ENCODE measurements around the gene TMEM248. TPM values are rescaled to one million over a fixed set of nuclear protein-coding genes. Genes with fewer than 3 reads are reported as not detected.
"Not testable (repeated sequence)": the region's sequence is repeated elsewhere in the genome, so short reads cannot be mapped to it uniquely, and the experiment has no call there.

Gene TMEM248
- total and polyA plus RNA-seq, 12 donors, result 16.6 to 161 (median 108) TPM

DNA sequence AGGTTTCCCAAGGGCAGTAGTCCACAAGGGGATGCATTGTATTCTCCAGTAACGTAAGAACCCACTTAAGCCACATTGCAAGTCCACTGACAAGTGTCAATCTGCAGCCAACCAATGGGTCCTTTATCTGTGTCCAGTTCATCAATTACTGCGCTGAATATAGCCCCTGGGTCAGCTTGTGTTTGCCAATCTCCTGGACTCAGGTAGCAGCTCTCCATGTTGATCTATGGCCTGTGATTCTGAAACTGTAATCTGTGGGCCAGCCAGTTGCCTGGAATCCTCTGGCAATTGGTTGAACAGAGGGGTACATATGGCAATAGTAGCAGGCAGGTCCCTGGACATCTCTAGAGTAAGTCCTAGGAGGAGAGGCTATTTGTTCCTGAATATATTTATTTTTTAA, 8.8 kb upstream of the TMEM248 start:
- H3K27ac ChIP-seq, result no peak overlapping the region
- no peaks in the 10 kb centered on the region for H3K27me3 ChIP-seq
- no peaks in the 10 kb centered on the region for H3K36me3 ChIP-seq (replicated peaks in 1 of 2)
- H3K4me1 ChIP-seq (replicated peaks in 1 of 2), result no peaks in the 10 kb centered on the region
- no peak for DNase-seq
- no peak overlapping the region for H3K4me3 ChIP-seq
- 73 to 100% (median 89%) methylated on average over 2 of the region's 2 CpGs for WGBS, 4 donors
- no peaks in the 10 kb centered on the region for H3K9me3 ChIP-seq (replicated peaks in 1 of 3)
- intact Hi-C loops (cut with DNase I), result no loop called here
- TF ChIP-seq CTCF (IDR thresholded peaks at IDR 0.05) (no peak), POLR2A (IDR thresholded peaks at IDR 0.05) (no peak)

- TF ChIP-seq CTCF (IDR thresholded peaks at IDR 0.05), result no peak
- no peak for TF ChIP-seq POLR2A (IDR thresholded peaks at IDR 0.05)
- no peak for DNase-seq
- Histone ChIP-seq H3K27ac (no peak overlapping the region), H3K4me1 (replicated peaks in 1 of 2) (no peaks in the 10 kb centered on the region), H3K9me3 (replicated peaks in 1 of 3) (no peaks in the 10 kb centered on the region), H3K36me3 (replicated peaks in 1 of 2) (no peaks in the 10 kb centered on the region), H3K27me3 (no peaks in the 10 kb centered on the region), H3K4me3 (no peak overlapping the region)
- intact Hi-C loops (cut with DNase I), result no loop called here
- WGBS, 4 donors, result 88 to 91% (median 89%) methylated on average over 12 of the region's 12 CpGs
Observed at GRCh38 chr7:66913118-66914037, 7.6 kb upstream of the TMEM248 start.

DNA sequence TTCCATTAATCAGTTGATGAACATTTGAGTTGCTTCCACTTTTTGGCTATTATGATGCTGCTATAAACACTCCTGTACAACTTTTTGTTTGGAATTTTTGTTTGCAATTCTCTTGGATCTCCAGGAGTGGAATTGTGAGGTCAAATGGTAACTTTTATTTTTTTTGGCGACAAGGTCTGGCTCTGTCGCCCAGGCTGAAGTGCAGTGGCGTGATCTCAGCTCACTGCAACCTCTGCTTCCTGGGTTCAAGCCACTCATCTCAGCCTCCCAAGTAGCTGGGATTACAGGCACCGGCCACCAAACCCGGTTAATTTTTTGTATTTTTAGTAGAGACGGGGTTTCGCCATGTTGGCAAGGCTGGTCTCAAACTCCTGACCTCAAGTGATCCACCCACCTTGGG, 3.1 kb upstream of the TMEM248 start:
- H3K36me3 ChIP-seq (replicated peaks in 1 of 2); H3K27me3 ChIP-seq; intact Hi-C loops (cut with DNase I); H3K27ac ChIP-seq; H3K4me3 ChIP-seq; H3K9me3 ChIP-seq (replicated peaks in 1 of 3); DNase-seq: not testable (repeated sequence)
- 72 to 80% (median 74%) methylated on average over 7 of the region's 7 CpGs for WGBS, 4 donors
- H3K4me1 ChIP-seq (replicated peaks in 1 of 2), result peaks cover 9 to 10% of the 10 kb centered on the region in 2 donors

GRCh38 chr7:66919304-66919703, 1.7 kb upstream of the TMEM248 start:
- Histone ChIP-seq H3K4me3 (no peak overlapping the region), H3K27me3 (no peaks in the 10 kb centered on the region), H3K36me3 (replicated peaks in 1 of 2) (no peaks in the 10 kb centered on the region), H3K9me3 (replicated peaks in 1 of 3) (no peaks in the 10 kb centered on the region), H3K27ac (no peak overlapping the region), H3K4me1 (replicated peaks in 1 of 2) (peaks cover 13 to 23% of the 10 kb centered on the region in 2 donors)
- WGBS, 4 donors, result 94 to 100% (median 100%) methylated on average over 1 of the region's 1 CpG
- TF ChIP-seq POLR2A (IDR thresholded peaks at IDR 0.05) (no peak), CTCF (IDR thresholded peaks at IDR 0.05) (no peak)
- intact Hi-C loops (cut with DNase I), result no loop called here
- no peak for DNase-seq

GRCh38 chr7:66919704-66920103, 1.3 kb upstream of the TMEM248 start:
- intact Hi-C loops (cut with DNase I), result no loop called here
- no peak for DNase-seq
- no peak for TF ChIP-seq POLR2A (IDR thresholded peaks at IDR 0.05)
- no peak for TF ChIP-seq CTCF (IDR thresholded peaks at IDR 0.05)

More at GRCh38 chr7:66919704-66920103, 1.3 kb upstream of the TMEM248 start:
- Histone ChIP-seq H3K27ac (no peak overlapping the region), H3K27me3 (no peaks in the 10 kb centered on the region), H3K36me3 (replicated peaks in 1 of 2) (no peaks in the 10 kb centered on the region), H3K9me3 (replicated peaks in 1 of 3) (no peaks in the 10 kb centered on the region), H3K4me1 (replicated peaks in 1 of 2) (peaks cover 13 to 23% of the 10 kb centered on the region in 2 donors), H3K4me3 (no peak overlapping the region)
- 93 to 98% (median 96%) methylated on average over 4 of the region's 4 CpGs for WGBS, 4 donors

Data from adrenal gland (tissue), 12 donors.